NCI-H2171 treated with DMSO at 0.1 percent for 48 hours (cell line): ENCODE results near the gene ADD1.

Experiments
- DNase-seq: peaks from one replicate; lab custom pipeline; 2025; lab: John Stamatoyannopoulos, UW

The ADD1 gene

DNA sequence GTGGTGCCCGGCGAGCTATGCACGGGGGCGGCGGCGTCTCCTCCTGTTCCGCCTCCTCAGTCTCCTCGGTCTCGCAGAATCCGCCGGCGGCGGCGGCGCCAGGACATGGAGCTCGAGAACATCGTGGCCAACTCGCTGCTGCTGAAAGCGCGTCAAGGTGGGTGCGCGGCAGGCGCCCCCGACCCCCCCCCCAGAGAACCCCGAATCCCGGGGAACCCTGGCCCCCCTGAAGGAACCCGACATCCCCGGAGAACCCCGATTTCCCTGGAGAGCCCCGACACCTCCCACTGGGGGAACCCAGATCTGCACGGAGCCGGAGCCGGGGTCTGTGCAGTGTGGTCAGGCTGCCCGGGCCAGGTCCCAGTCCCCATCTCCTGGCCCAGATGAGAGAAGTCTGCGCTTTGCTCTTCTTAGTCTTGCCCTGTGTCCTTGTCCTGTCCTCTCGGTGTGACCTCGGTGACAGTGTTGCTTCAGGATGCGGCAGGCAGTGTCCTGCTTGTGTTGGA is 120.4 kb downstream of the ADD1 start:
- DNase-seq = no peak

DNA sequence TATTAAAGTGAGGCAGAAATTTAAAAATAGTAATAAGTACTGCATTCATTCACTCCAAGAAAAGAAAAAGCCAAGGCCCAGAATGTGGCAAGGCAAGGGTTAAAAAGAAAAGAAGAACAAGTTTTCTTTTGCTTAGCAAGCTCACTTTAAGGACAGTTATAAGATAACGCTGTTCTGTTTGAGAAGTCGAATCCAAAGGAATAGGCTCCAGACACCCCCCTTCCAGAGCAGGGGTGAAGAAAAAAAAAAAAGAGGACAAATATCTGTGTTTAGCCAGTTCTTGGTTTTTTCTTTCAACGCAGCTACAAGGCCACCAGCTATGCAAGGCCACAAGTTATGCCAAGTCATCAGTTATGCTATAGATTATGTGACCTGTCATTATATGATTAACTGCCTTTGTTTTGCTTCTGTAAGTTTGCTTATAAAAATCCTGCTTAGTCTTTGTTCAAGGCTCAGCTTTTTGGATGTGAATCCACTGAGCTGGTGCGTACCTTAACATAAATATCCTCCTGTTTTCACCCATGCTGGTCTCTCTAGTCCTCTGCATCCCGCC is 121.1 kb downstream of the ADD1 start:
- DNase-seq = no peak

DNA sequence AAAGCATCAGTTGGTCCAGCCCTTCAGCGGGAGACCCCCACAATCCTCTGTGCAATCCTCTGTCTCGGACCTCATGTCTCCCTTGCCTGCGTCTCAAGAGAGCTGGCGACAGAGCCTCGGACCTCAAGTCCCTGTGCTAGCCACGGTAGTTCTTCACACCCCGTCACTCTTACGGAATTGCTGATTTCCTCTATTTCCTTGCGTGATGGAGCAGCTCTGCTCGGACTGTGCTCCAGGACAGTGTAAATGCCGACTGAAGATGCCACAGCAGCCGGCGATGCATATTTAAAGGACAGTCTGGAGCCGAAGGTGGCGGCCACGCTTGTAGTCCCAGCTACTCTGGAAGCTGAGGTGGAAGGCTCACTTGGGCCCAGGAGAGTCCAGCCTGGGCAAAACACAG is 121.6 kb downstream of the ADD1 start:
- DNase-seq = no peak

- no peak for DNase-seq
Measured at GRCh38 chr4:2968381-2968780, 124.7 kb downstream of the ADD1 start.

GRCh38 chr4:2971275-2971674 is 127.6 kb downstream of the ADD1 start:
- no peak for DNase-seq

DNA sequence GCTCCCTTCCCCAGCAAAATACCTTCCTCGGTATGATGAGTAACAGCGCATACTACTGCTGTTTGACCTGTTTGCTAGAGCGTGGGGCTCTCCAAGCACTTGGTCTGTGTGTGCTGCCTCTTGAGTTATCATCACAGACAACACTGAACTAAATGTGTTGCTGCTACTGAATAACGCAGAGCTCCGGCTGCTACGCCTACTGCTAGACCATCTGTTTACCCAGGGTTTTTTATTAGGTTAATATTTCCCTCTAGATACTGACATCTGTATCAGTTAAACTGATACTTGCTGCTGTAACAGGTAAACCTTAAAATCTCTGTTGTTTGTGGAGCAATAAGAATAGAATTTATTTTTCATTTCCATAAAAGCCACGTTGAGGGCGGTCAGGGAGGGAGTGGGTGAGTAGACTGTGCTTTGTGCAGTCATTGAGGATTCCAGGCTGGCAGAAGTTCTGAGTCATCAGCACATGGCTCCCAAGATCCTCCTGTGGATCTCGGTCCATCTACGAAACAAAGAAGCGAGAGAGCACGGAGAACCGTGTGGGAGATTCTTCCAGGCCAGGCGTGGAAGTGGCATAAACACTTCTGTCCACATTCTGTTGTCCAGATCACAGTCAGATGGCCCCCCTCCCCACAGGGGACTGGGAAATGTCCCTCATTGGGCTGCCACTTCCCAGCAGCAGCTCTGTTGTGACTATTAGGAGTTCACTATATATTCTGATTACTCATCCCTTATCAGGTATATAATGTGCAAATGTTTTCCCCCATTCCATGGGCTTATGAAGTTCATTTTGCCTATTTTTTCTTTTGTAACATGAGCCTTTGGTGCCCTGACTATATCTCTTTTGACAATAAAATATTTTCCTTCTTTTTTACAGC is 133.8 kb downstream of the ADD1 start:
- DNase-seq = peak; percentile 70
